Activated CD4-positive, alpha-beta T cell treated with anti-CD3 and anti-CD28 coated beads, Interleukin-2, amount 50 U/mL, for 1 hour (primary cell): ENCODE measurements around the gene ILF2.
"Not testable (repeated sequence)": the region's sequence is repeated elsewhere in the genome, so short reads cannot be mapped to it uniquely, and the experiment has no call there.

Experiments
- DNase-seq: peaks from one replicate; pipeline ENCODE4 v3.0.0-alpha.2; 2020

ILF2 gene

DNA sequence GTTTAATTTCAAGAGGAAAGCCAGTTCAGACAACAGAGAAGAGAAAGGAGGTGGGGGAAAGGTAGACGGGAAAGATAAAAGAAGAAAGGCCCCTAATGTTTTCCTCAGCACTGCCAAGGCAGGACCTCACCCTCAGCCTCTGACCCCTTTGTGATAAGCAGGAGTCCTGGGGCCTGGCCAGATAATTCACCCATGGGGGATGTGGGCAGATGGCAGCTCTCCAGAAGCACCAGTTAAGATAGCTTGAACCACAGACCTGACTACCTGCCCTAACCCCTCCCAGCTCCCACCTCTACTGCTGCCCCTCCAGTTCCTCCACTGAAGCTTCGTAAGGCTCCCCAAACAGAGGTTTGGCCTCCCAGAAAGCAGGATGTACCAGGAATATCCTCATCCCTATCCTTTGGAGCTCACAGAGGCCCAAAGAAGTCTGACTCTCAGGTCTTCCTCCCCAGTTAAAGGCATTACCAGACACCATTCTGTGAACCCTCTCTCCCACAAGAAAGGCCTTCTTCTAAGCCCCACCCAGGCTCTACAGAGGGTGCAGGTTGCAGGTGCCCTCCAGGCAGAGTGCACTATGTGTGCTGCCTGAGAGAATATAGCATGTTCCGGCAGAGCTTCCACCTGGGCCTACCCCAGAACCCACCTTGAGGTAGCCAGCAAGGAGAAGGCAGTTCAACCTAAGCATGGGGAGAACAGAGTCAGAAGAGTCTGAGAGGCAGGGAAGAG lies 21.5 kb downstream of the ILF2 start:
- peak; percentile 24 for DNase-seq

- DNase-seq: no peak
These were observed 22.7 kb downstream of the ILF2 start for GRCh38 chr1:153648000-153648643.

DNA sequence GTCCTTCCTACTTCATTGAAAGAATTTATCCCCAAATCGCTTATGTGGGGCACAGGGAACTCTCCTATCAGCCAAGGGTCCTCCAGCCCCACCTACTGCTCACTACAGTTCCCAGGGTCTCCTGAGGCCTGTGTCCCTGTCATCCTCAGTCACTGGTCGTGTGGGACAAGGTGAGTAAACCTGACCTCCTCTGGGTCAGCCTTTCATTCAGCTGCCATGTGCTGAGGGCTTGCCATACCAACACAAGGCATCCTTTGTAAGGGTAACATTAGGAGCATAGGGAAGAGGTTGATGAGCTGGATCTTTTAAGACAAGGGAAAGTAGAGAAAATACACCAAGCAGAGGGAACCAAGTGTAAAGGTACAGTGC lies 23.5 kb downstream of the ILF2 start:
- DNase-seq: no peak

DNA sequence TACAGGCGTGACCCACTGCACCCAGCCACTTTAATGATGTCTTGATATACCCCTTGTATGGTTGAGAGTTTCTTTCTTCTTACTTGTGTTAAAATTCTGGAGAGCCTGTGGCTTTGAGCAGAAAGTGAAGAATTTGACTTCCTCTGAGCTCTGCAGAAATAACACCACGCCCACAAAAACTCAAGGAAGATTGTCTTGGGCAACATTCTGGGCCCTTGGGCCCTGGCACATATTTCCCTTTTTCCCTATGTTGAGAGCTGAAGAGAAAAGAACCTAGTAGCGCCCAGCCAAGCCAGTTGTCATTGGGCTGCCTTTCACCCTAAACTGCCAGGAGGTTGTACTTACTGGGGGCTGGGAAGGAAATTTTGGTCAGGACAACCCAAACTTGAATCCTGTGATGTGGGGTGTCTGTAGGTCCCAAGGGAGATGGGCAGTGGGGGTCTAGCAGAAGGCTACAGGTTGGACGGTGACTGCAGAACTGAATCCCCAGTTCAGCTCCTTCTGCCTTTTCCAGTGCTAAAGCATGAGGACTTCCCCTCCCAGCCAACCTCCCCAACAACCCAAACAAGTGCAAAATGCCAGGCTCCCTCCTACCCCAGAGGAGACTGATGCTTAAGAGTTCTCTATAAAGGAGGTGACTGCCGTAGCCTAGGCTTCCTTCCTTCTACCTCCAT lies 24.0 kb downstream of the ILF2 start:
- no peak for DNase-seq

DNA sequence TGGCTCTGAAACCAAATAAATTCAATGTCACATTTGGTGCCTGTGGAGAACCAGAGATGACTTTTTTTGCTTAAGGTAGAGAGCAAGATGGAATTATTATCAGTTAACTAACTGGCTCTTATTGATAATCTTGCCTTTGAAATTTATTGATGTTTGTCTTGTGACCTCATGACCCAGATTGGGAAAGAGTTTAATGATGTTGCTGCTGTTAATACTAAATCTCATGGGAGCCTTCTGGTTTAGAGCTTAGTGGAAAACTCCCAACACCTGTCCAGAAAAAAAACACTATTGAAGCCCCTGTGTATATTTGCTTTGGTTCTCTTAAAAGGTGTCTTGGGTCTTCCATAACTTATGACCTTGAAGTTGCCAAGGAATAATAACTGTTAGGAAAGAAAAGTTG lies 27.0 kb downstream of the ILF2 start:
- no peak for DNase-seq

DNA sequence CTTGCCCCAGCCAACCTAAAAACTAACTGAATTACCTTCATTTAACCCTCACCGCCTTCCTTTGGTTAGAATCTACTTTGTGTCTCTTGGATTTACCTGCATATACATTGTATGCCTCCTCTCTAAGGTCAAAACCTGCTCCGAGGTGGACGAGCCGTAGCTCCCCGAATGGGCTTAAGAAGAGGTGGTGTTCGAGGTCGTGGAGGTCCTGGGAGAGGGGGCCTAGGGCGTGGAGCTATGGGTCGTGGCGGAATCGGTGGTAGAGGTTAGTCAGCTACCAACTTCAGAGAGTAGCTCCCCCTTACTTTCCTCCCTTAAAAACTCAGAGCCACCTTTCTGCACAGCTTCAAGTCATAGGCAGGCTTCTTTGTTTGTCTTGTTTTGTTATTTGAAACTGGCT lies 27.7 kb downstream of the ILF2 start:
- no peak for DNase-seq

- DNase-seq: no peak
These were observed 28.6 kb downstream of the ILF2 start for GRCh38 chr1:153642161-153642560.

- DNase-seq: no peak
These were observed 29.9 kb downstream of the ILF2 start for GRCh38 chr1:153640861-153641260.

DNA sequence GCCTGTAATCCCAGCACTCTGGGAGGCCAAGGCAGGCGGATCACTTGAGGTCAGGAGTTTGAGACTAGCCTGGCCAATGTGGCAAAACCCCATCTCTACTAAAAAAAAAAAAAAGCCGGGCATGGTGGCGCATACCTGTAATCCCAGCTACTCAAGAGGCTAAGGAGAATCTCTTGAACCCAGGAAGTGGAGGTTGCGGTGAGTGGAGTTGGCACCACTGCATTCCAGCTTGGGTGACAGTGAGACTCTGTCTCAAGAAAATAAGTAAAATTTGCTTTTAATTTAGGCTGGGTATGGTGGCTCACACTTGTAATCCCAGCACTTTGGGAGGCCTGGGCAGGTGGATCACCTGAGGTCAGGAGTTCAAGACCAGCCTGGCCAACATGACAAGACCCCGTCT lies 30.6 kb downstream of the ILF2 start:
- not testable (repeated sequence) for DNase-seq

DNA sequence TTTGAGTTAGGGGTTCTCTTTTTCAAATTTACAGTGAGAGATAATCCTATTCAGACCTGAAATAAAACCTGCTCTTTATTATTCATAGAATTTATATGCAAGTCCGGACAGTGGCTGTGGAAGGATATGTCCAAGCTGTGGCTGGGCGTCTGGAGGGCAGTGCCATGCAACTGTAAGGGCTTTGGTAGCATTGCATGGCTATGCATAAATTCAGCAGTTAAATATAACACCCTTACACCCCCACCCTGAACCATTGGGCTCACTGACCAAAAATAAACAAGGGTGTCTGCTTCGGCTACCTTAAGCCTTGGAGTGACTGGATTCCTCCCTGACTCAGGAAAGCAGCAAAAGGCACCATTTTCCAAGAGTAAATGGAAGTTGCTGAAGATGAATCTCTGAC lies 31.5 kb downstream of the ILF2 start:
- DNase-seq: no peak

DNA sequence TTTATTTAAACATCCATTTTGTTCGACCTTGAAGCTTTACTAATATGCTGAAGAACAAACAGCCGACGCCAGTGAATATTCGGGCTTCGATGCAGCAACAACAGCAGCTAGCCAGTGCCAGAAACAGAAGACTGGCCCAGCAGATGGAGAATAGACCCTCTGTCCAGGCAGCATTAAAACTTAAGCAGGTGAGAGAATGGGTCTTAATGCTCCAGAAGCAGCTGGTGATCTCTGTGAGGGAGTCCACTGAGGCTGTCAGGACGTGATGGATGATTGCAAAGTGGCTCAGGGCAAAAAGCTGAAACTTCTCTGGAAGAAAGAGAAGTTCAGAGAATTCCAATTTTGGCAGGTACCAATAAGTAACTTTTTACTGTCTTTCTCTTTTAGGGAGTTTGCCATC lies 32.5 kb downstream of the ILF2 start:
- DNase-seq: no peak

DNA sequence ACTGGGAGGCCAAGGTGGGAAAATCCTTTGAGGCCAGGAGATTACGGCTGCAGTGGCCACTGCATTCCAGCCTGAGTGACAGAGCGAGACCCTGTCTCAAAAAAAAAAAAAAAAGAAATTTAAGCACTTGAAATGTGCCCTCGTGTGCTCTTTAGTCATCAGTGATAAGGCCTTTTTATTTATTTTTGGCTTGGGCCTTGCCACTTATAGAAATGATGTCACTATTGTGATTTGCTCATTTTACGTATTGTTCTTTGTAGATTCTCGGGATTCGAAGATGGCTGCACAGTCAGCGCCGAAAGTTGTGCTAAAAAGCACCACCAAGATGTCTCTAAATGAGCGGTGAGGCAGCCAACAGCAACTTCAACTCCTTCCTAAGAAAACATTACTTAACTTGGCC lies 34.5 kb downstream of the ILF2 start:
- DNase-seq: no peak

DNA sequence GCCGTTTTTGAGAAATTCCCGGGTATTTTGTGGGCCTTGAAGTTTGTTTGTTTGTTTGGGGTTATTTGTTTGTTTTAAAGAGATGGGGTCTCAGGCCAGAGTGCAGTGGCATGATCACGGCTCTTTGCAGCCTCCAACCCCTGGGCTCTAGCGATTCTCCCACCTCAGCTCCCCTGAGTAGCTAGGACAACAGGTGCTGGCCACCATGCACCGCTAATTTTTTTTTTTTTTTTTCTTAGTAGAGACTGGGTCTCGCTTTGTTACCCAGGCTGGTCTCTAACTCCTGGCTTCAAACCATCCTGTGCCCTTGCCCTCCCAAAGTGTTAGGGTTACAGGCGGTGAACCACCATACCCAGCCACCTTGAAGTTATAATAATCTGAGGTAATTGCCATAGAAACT lies 34.9 kb downstream of the ILF2 start:
- DNase-seq: no peak

DNA sequence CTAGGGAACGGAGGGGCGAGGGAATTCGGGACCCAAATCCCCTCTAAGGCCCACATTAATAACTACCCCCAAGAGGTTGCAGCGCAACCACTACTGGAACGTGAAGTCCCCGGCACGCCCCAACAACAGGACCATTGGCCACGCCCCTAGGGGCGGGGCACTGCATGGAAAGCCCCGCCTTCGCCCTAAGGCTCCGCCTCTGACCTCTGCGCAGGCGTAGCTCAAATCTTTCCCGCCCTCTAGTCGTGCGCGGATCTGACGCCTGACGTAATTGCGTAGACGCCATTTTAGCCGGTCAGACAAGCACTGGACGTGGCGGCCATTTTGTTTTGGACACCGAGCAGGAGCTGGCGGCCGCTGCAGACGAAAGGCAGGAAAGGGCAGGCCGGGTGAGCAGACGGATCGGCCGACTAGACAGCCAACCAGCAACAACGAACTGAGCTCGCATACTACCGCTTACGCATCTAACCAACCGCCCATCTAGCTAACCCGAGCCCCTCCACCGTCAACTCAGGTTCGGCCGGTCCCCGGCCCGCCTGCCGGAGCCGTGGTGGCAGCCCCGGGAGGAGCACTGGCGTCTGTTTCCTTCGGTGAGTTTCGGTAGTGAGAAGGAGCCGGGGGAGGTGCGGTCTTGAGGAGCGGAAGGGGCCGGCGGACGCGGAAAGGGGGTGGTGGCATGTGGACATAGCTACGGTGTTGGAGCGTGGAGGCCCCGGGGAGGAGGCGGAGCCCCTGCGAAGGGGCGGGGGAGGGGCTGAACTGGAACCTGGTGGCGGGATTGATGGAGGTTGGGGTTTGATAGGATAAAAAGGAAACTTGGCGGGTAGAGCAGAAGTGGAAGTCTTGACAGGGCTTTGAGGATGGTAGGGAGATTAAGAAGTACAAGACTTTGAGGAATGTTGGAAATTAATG lies 36.8 kb downstream of the ILF2 start, which contains the start of gene CHTOP:
TSS of gene CHTOP (plus strand) at position 313 of the 912 bp plus-strand sequence. CDS start 2,523 bp downstream, outside the sequence.
- DNase-seq: peak; percentile 94

DNA sequence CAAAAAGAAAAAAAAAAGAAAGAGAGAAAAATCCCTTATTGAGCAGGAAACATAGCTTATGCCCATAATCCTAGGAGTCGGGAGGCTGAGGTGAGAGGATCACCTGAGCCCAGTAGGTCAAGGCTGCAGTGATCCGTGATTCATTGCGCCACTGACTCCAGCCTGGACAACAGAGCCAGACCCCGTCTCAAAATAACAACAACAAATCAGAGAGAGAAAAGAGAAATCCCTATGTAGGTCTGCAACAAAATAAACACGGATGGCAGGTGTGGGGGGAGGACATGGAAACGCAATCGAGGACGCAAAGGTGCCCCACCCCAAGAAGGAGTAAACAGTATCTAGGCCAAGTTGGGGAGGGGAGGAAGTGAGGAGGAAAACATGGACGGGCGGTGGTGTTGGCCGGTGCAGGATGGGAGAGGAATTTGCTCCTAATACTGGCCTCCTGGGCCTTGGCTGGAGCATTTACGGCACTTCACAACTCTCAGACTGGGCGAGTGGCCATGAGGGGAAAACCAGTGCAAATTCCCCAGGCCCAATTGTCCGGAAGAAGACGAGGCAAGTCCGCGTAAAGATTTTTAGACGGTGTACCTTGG lies 37.5 kb downstream of the ILF2 start:
- DNase-seq: no peak

DNA sequence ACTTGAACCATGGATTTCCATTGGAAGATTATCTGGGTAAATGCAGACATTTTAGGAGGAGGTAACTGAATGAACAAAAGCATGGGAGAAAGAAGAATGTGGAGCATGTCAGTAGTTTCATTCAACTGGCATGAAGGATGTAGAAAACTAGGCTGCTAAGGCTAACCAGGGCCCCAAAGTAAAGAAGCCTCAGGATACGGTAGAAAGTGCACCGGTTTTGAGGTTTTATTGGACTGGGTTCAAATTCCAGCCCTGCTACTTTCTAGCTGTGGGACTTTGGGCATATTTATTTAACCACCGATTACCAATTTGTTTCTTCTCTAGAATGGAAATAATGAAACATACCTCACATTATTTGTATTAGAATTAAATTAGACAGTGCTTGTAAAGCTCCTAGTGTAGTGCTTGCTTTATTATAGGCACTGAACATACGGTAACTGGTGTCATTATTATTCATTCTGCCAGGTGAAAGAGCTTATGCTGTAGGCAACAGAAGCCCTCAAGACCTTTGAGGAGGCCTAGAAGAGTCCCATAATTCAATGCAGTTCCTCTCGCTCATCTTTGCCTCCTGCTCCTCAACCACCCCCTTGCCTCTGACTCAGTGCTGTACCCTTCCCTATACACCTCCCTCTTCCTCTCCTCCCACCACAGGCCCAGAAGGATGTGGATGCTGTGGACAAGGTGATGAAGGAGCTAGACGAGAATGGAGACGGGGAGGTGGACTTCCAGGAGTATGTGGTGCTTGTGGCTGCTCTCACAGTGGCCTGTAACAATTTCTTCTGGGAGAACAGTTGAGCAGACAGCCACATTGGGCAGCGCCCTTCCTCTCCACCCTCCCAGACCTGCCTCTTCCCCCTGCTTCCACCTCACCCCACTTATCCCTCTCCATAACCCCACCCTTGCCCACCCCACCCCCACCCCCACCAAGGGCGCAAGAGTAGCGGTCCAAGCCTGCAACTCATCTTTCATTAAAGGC lies 39.5 kb downstream of the ILF2 start:
- no peak for DNase-seq

GRCh38 chr1:153630384-153630783 lies 40.4 kb downstream of the ILF2 start:
- no peak for DNase-seq

GRCh38 chr1:153629971-153630370 lies 40.8 kb downstream of the ILF2 start:
- DNase-seq: no peak

DNA sequence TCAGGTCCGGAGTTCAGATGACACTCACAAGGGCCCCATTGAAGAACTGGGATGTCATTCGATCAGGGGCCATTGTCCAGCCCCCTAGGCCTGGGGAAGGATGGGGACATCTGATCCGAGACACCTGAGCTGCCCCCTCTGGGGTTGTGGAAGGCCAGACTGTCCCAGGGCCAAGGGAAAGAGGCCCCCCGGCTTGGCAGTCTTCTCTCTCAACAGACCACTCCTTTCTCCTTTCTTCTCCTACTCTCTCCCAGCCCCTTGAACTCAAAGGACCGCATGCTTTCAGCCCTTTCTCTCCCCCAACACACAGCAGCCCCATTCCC lies 41.5 kb downstream of the ILF2 start:
- no peak for DNase-seq

GRCh38 chr1:153628638-153629342 lies 42.0 kb downstream of the ILF2 start:
- DNase-seq: no peak
